Sigmoid colon (tissue), 7 donors: ENCODE data around the gene ZMYND19. TPM values are rescaled to one million over a fixed set of nuclear protein-coding genes. Genes with fewer than 3 reads are reported as not detected.

Source experiments
- DNase-seq: peaks from one replicate; pipeline ENCODE4 v3.0.0-alpha.2; 2019
- H3K27ac ChIP-seq, 4 donors: fragments of 200-600 bp; sonication (generic); one replicate each; pipeline ENCODE4 v1.5.1; 2016 to 2019; ENCODE audit warnings: mild to moderate bottlenecking in 1 of 4
- H3K27me3 ChIP-seq, 3 donors: fragments of 200-600 bp; sonication (generic); one replicate each; pipeline ENCODE4 v1.5.1; 2019; ENCODE audit warnings: mild to moderate bottlenecking in 1 of 3
- H3K36me3 ChIP-seq, 4 donors: fragments of 200-600 bp; sonication (generic); one replicate each; pipeline ENCODE4 v1.5.1; 2016 to 2019
- H3K4me1 ChIP-seq, 4 donors: fragments of 200-600 bp; sonication (generic); one replicate each; pipeline ENCODE4 v1.5.1; 2017 to 2019
- H3K4me3 ChIP-seq, 4 donors: fragments of 200-600 bp; sonication (generic); one replicate each; pipeline ENCODE4 v1.5.1; 2017 to 2019; ENCODE audit warnings: mild to moderate bottlenecking in 2 of 4, moderate library complexity in 1 of 4
- H3K9me3 ChIP-seq, 4 donors: fragments of 200-600 bp in 3 of 4; sonication (generic) in 3 of 4; one replicate each; pipeline versions ENCODE4 v1.5.1 to v1.6.1; 2013 to 2019
- CTCF ChIP-seq, 4 experiments: fragments of 450-650 bp in 3 of 4; fragments of 200-600 bp in 1 of 4; IDR thresholded peaks; one replicate each; pipeline ENCODE4 v1.5.1; 2016 to 2019; ENCODE audit warnings: antibody characterized with exemption in 4 of 4, mild to moderate bottlenecking in 3 of 4, moderate library complexity in 2 of 4
- EP300 ChIP-seq, 4 donors: sonication (generic); formaldehyde crosslinking; IDR thresholded peaks; one replicate each; pipeline ENCODE4 v1.6.1; 2017; ENCODE audit warnings: antibody characterized with exemption in 4 of 4
- POLR2A ChIP-seq, 2 donors: fragments of 450-650 bp; IDR thresholded peaks; one replicate each; pipeline ENCODE4 v1.6.1; 2016; ENCODE audit warnings: antibody characterized with exemption in 2 of 2, mild to moderate bottlenecking in 2 of 2, moderate library complexity in 2 of 2
- POLR2AphosphoS5 ChIP-seq, 4 donors: sonication (generic); formaldehyde crosslinking; IDR thresholded peaks; one replicate each; pipeline ENCODE4 v1.6.1; 2017; ENCODE audit warnings: antibody characterized with exemption in 4 of 4
- WGBS, 2 donors: extraction: QIAGEN DNeasy Blood & Tissue Kit; methylation state at CpG; one replicate each; pipeline ENCODE4 v1.1.7; 2013; 5-methylcytosine and 5-hydroxymethylcytosine counted together
- intact Hi-C: fragments of 100-400 bp; cut with DNase I; formaldehyde crosslinking; loops from one replicate; pipeline ENCODE4 v1.15.1; 2023
- polyA plus RNA-seq, 3 donors: library from polyadenylated mRNA; stranded (reverse); fragments of 200-250 nt; gene quantifications; one replicate each; pipeline ENCODE4 v1.2.3, GENCODE V29; 2013
- total RNA-seq, 4 donors: library from RNA; depleted of rRNA; stranded (reverse); fragments of >200 nt; gene quantifications; one replicate each; pipeline ENCODE4 v1.1.0, GENCODE V29; 2016
- donor health status: healthy with polysubstance abuse.
- donor health status: Bipolar disorder and iron deficiency.
- donor health status: healthy.

The ZMYND19 gene
- total and polyA plus RNA-seq, 7 donors = 5.4 to 17.8 (median 9.4) TPM

- Histone ChIP-seq H3K4me1 (peaks cover 0 to 27% (median 22%) of the 10 kb centered on the region in 4 donors), H3K9me3 (no peaks in the 10 kb centered on the region), H3K36me3 (peaks cover 5 to 35% (median 23%) of the 10 kb centered on the region in 4 donors), H3K4me3 (peak overlapping the region; percentile 45 to 84 (median 73)), H3K27ac (peak overlapping the region in 3 of 4 donors; percentile 31 to 71 (median 66)), H3K27me3 (no peaks in the 10 kb centered on the region)
- TF ChIP-seq POLR2AphosphoS5 (IDR thresholded peaks at IDR 0.05) (no peak), EP300 (IDR thresholded peaks at IDR 0.05) (no peak), CTCF (IDR thresholded peaks at IDR 0.05) (no peak), POLR2A (IDR thresholded peaks at IDR 0.05) (no peak)
- intact Hi-C loops = loop anchor here (1.0 kb wide), 1 partner anchor 16 kb away; the partner anchor contains the start of gene ARRDC1
- no peak for DNase-seq
- 7 to 9% methylated on average over 58 of the region's 58 CpGs for WGBS, 2 donors
Measured at GRCh38 chr9:137589441-137590122, 730 bp downstream of the ZMYND19 start.

DNA sequence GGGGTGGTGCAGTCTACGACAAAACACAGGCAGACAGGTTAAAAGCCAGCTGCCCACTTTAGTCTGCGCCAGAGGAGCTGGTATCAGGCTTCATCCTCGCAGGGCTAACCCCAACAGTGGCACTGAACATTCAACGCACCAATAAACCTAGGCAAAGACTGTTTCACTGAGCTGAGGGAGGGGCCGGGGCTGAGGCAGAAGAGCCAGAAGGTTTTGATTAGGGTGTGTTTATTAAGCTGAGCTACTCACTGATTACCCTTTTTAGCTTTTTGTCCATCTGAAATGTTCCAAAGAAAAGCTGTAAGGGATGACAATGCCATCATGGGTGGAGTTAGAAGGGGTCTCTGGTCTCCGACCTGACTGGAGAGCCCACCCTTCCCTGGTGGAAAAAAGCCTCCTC, 1.4 kb downstream of the ZMYND19 start:
- no peak overlapping the region for H3K27ac ChIP-seq
- no peak for DNase-seq
- no peak for TF ChIP-seq POLR2A (IDR thresholded peaks at IDR 0.05)
- no peak for TF ChIP-seq POLR2AphosphoS5 (IDR thresholded peaks at IDR 0.05)
- no peak for TF ChIP-seq EP300 (IDR thresholded peaks at IDR 0.05)
- no peak for TF ChIP-seq CTCF (IDR thresholded peaks at IDR 0.05)
- peak overlapping the region in 2 of 4 donors; percentile 64 to 84 for H3K4me3 ChIP-seq
- peaks cover 5 to 42% (median 23%) of the 10 kb centered on the region in 4 donors for H3K36me3 ChIP-seq
- peaks cover 0 to 27% (median 22%) of the 10 kb centered on the region in 4 donors for H3K4me1 ChIP-seq
- H3K9me3 ChIP-seq = no peaks in the 10 kb centered on the region
- 87 to 92% methylated on average over 6 of the region's 6 CpGs for WGBS, 2 donors
- intact Hi-C loops = no loop called here
- no peaks in the 10 kb centered on the region for H3K27me3 ChIP-seq

DNA sequence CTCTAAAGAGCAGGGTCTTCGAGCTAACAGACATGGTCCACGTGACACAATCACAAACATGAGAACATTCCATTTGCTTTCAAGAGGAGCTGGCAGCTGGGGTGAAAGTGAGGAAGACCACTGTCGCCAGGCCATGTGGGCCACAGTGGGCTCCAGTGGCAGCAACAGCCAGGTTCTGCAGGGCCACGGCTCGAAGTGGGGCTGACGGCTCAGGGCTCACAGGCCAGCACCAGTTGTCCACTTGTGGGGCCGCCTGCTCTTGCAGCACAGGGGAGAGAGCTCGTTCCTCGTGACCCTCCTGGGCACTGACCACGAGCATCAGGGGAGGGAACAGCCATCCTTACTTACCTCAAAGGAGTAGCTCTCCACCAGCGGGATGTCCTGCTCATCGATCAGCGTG, 2.0 kb downstream of the ZMYND19 start:
- H3K4me1 ChIP-seq = peaks cover 0 to 27% (median 22%) of the 10 kb centered on the region in 4 donors
- intact Hi-C loops = no loop called here
- TF ChIP-seq EP300 (IDR thresholded peaks at IDR 0.05) (no peak), CTCF (IDR thresholded peaks at IDR 0.05) (no peak), POLR2AphosphoS5 (IDR thresholded peaks at IDR 0.05) (no peak), POLR2A (IDR thresholded peaks at IDR 0.05) (no peak)
- H3K36me3 ChIP-seq = peaks cover 5 to 48% (median 25%) of the 10 kb centered on the region in 4 donors
- DNase-seq = no peak
- no peaks in the 10 kb centered on the region for H3K27me3 ChIP-seq
- no peaks in the 10 kb centered on the region for H3K9me3 ChIP-seq
- H3K27ac ChIP-seq = no peak overlapping the region
- no peak overlapping the region for H3K4me3 ChIP-seq
- WGBS, 2 donors = 91 to 93% methylated on average over 13 of the region's 13 CpGs

DNA sequence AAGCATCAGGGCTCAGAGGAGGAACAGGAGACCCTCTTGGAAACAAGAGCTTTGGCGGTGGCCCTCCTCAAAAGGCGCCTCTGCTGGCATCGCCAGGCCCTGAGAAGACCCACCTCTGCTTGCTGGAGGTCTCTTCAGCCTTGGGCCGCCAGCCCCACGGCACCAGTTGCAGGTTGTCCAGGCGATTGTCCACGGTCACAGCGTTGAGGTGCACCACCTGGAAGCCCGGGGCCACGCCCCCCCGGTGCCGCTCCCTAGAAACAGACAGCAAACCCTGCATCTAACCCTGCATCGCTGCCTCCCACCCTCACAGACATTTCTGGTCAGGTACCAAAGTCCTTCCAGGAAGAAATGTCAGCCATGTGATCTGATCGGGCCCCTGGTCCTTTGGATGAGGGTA, 3.5 kb downstream of the ZMYND19 start:
- no peaks in the 10 kb centered on the region for H3K27me3 ChIP-seq
- H3K9me3 ChIP-seq = no peaks in the 10 kb centered on the region
- no peak for TF ChIP-seq CTCF (IDR thresholded peaks at IDR 0.05)
- TF ChIP-seq POLR2A (IDR thresholded peaks at IDR 0.05) = no peak
- TF ChIP-seq POLR2AphosphoS5 (IDR thresholded peaks at IDR 0.05) = no peak
- TF ChIP-seq EP300 (IDR thresholded peaks at IDR 0.05) = no peak
- H3K4me1 ChIP-seq = peaks cover 0 to 27% (median 22%) of the 10 kb centered on the region in 4 donors
- WGBS, 2 donors = 92 to 95% methylated on average over 14 of the region's 14 CpGs
- peaks cover 5 to 62% (median 25%) of the 10 kb centered on the region in 4 donors for H3K36me3 ChIP-seq
- no peak overlapping the region for H3K4me3 ChIP-seq
- no peak for DNase-seq
- intact Hi-C loops = no loop called here
- H3K27ac ChIP-seq = no peak overlapping the region
